HEK293 (cell line): ENCODE results near the gene IKZF1.

Experiments used
- CTCF ChIA-PET: fragments of 350-600 bp; formaldehyde crosslinking; extraction: SDS; loops from one replicate; lab custom pipeline; 2021; ENCODE audit warnings: antibody characterized with exemption; lab: Yijun Ruan, JAX
- POLR2A ChIA-PET: fragments of 300-600 bp; formaldehyde crosslinking; extraction: SDS; loops from one replicate; lab custom pipeline; 2020; ENCODE audit warnings: antibody characterized with exemption, inconsistent platforms; lab: Yijun Ruan, JAX
- H3K27ac ChIP-seq: fragments of 200-500 bp; sonication (Bioruptor generic); 2 replicates; pipeline ENCODE4 v1.5.1; 2014; ENCODE audit warnings: low read depth, low read length, control low read depth, inconsistent platforms; ENCODE audit errors: extremely low read depth
- H3K36me3 ChIP-seq, 2 experiments: fragments of 200-500 bp in 1 of 2; sonication (Bioruptor generic) in 1 of 2; 1 replicate in 1 of 2; 2 replicates in 1 of 2; pipeline ENCODE4 v1.5.1; 2014 to 2017; ENCODE audit warnings: inconsistent platforms in 2 of 2, low read length in 2 of 2; ENCODE audit not compliant: control insufficient read depth in 2 of 2, insufficient read depth in 1 of 2
- H3K4me1 ChIP-seq: fragments of 200-500 bp; sonication (Bioruptor generic); 2 replicates; pipeline ENCODE4 v1.5.1; 2014; ENCODE audit warnings: mild to moderate bottlenecking, low read length, inconsistent platforms; ENCODE audit not compliant: control insufficient read depth, insufficient read depth
- H3K4me3 ChIP-seq: 2 replicates; pipeline ENCODE4 v1.5.1; 2011; ENCODE audit warnings: low read depth, mild to moderate bottlenecking, control low read depth, low read length, moderate library complexity
- H3K9me3 ChIP-seq: fragments of 200-500 bp; sonication (Bioruptor generic); 2 replicates; pipeline ENCODE4 v1.5.1; 2014; ENCODE audit warnings: low read depth, low read length, inconsistent platforms; ENCODE audit not compliant: control insufficient read depth, insufficient read depth
- ATF2 ChIP-seq: fragments of 450-650 bp; formaldehyde crosslinking; IDR thresholded peaks from 2 replicates; pipeline ENCODE4 v1.5.1; 2016; ENCODE audit warnings: missing biosample characterization, missing genetic modification characterization, low read depth
- HIC1 ChIP-seq: fragments of 450-650 bp; formaldehyde crosslinking; IDR thresholded peaks from 2 replicates; pipeline ENCODE4 v1.5.1; 2016; ENCODE audit warnings: missing biosample characterization, missing genetic modification characterization
- PRDM4 ChIP-seq: fragments of 450-650 bp; formaldehyde crosslinking; IDR thresholded peaks from 2 replicates; pipeline ENCODE4 v1.5.1; 2017; ENCODE audit warnings: missing biosample characterization, missing genetic modification characterization
- WT1 ChIP-seq: fragments of 450-650 bp; formaldehyde crosslinking; IDR thresholded peaks from 2 replicates; pipeline ENCODE4 v1.5.1; 2016; ENCODE audit warnings: missing biosample characterization, missing genetic modification characterization
- ZBTB21 ChIP-seq: fragments of 450-650 bp; formaldehyde crosslinking; IDR thresholded peaks from 2 replicates; pipeline ENCODE4 v1.5.1; 2017; ENCODE audit warnings: missing biosample characterization, missing genetic modification characterization
- ZBTB7A ChIP-seq: fragments of 450-650 bp; formaldehyde crosslinking; IDR thresholded peaks from 2 replicates; pipeline ENCODE4 v1.5.1; 2016; ENCODE audit warnings: low read depth, missing biosample characterization, missing genetic modification characterization
- ZFHX2 ChIP-seq: fragments of 450-650 bp; formaldehyde crosslinking; conservative IDR thresholded peaks from 2 replicates; pipeline ENCODE4 v1.5.1; 2016; ENCODE audit warnings: missing biosample characterization, missing genetic modification characterization
- ZNF157 ChIP-seq: fragments of 450-650 bp; formaldehyde crosslinking; IDR thresholded peaks from 2 replicates; pipeline ENCODE4 v1.5.1; 2016; ENCODE audit warnings: missing biosample characterization, missing genetic modification characterization
- ZNF169 ChIP-seq: fragments of 450-650 bp; formaldehyde crosslinking; IDR thresholded peaks from 2 replicates; pipeline ENCODE4 v1.5.1; 2016; ENCODE audit warnings: missing biosample characterization, missing genetic modification characterization
- ZNF19 ChIP-seq: fragments of 450-650 bp; formaldehyde crosslinking; IDR thresholded peaks from 2 replicates; pipeline ENCODE4; 2016; ENCODE audit warnings: missing biosample characterization, missing genetic modification characterization, low read depth
- ZNF2 ChIP-seq: fragments of 450-650 bp; formaldehyde crosslinking; IDR thresholded peaks from 2 replicates; pipeline ENCODE4 v1.5.1; 2016; ENCODE audit warnings: missing biosample characterization, missing genetic modification characterization
- ZNF23 ChIP-seq: fragments of 450-650 bp; formaldehyde crosslinking; IDR thresholded peaks from 2 replicates; pipeline ENCODE4 v1.5.1; 2016; ENCODE audit warnings: missing biosample characterization, missing genetic modification characterization, borderline replicate concordance
- ZNF280D ChIP-seq: fragments of 450-650 bp; formaldehyde crosslinking; IDR thresholded peaks from 2 replicates; pipeline ENCODE4 v1.5.1; 2016; ENCODE audit warnings: missing biosample characterization, missing genetic modification characterization
- ZNF362 ChIP-seq: fragments of 450-650 bp; formaldehyde crosslinking; IDR thresholded peaks from 2 replicates; pipeline ENCODE4 v1.5.1; 2016; ENCODE audit warnings: missing biosample characterization, missing genetic modification characterization
- ZNF398 ChIP-seq: fragments of 450-650 bp; formaldehyde crosslinking; IDR thresholded peaks from 2 replicates; pipeline ENCODE4 v1.5.1; 2017; ENCODE audit warnings: missing biosample characterization, missing genetic modification characterization
- ZNF423 ChIP-seq: fragments of 450-650 bp; formaldehyde crosslinking; IDR thresholded peaks from 2 replicates; pipeline ENCODE4 v1.5.1; 2016; ENCODE audit warnings: missing biosample characterization, missing genetic modification characterization
- ZNF473 ChIP-seq: fragments of 450-650 bp; formaldehyde crosslinking; IDR thresholded peaks from 2 replicates; pipeline ENCODE4 v1.5.1; 2017; ENCODE audit warnings: missing biosample characterization, missing genetic modification characterization
- ZNF501 ChIP-seq: fragments of 450-650 bp; formaldehyde crosslinking; IDR thresholded peaks from 2 replicates; pipeline ENCODE4 v1.5.1; 2016; ENCODE audit warnings: missing biosample characterization, missing genetic modification characterization
- ZNF529 ChIP-seq: fragments of 450-650 bp; formaldehyde crosslinking; IDR thresholded peaks from 2 replicates; pipeline ENCODE4 v1.5.1; 2017; ENCODE audit warnings: missing genetic modification characterization, missing biosample characterization; ENCODE audit not compliant: insufficient replicate concordance
- ZNF530 ChIP-seq: fragments of 450-650 bp; formaldehyde crosslinking; IDR thresholded peaks from 2 replicates; pipeline ENCODE4 v1.5.1; 2016; ENCODE audit warnings: low read depth, missing biosample characterization, missing genetic modification characterization
- ZNF76 ChIP-seq: fragments of 450-650 bp; formaldehyde crosslinking; IDR thresholded peaks from 2 replicates; pipeline ENCODE4; 2016; ENCODE audit warnings: low read depth, missing biosample characterization, missing genetic modification characterization, borderline replicate concordance

Gene IKZF1

GRCh38 chr7:50387351-50387750, 82.8 kb downstream of the IKZF1 start (continued):
- TF ChIP-seq ZNF501 (tag by site-specific recombination): no peak
- TF ChIP-seq ZNF473: no peak
- TF ChIP-seq ZNF2: no peak

- no peaks in the 10 kb centered on the region for H3K36me3 ChIP-seq
- no peak overlapping the region for H3K27ac ChIP-seq
- POLR2A ChIA-PET: no interaction called here
- H3K4me1 ChIP-seq: no peaks in the 10 kb centered on the region
- CTCF ChIA-PET: no interaction called here
- TF ChIP-seq ZNF398 (tag by site-specific recombination) (no peak), ZNF23 (tag by site-specific recombination) (no peak), ZBTB7A (tag by site-specific recombination) (no peak), WT1 (tag by site-specific recombination) (no peak), ZNF423 (tag by site-specific recombination) (no peak), ZNF76 (no peak)
- no peaks in the 10 kb centered on the region for H3K9me3 ChIP-seq
- H3K4me3 ChIP-seq: no peak overlapping the region
These were observed 85.4 kb downstream of the IKZF1 start for GRCh38 chr7:50389961-50390360.

- TF ChIP-seq ZNF529 (no peak), ZFHX2 (no peak), ATF2 (tag by site-specific recombination) (no peak), ZNF19 (tag by site-specific recombination) (no peak), WT1 (tag by site-specific recombination) (no peak), HIC1 (tag by site-specific recombination) (no peak), ZNF362 (tag by site-specific recombination) (no peak), ZNF280D (tag by site-specific recombination) (no peak), ZNF157 (tag by site-specific recombination) (no peak), ZNF530 (tag by site-specific recombination) (no peak), ZNF169 (tag by site-specific recombination) (no peak), ZBTB21 (tag by site-specific recombination) (no peak), PRDM4 (tag by site-specific recombination) (no peak)
- ChIA-PET POLR2A (no interaction called here), CTCF (interaction anchor here (0.6 to 1.0 kb wide), 2 partner anchors 23 to 156 kb away, joined by 3 to 4 read pairs; no protein-coding TSS in a partner anchor)
- Histone ChIP-seq H3K4me1 (no peaks in the 10 kb centered on the region), H3K27ac (no peak overlapping the region), H3K9me3 (no peaks in the 10 kb centered on the region), H3K4me3 (no peak overlapping the region), H3K36me3 (no peaks in the 10 kb centered on the region)
These were observed 86.9 kb downstream of the IKZF1 start for GRCh38 chr7:50391386-50391785.
